K562 (cell line): ENCODE data around the gene NUTF2. TPM values are rescaled to one million over a fixed set of nuclear protein-coding genes. Genes with fewer than 3 reads are reported as not detected.

Source experiments
- ARHGAP35 ChIP-seq: fragments of 450-650 bp; IDR thresholded peaks from 2 replicates; pipeline ENCODE4 v1.6.1; 2018; ENCODE audit not compliant: partially characterized antibody
- CHD7 ChIP-seq: fragments of 200-600 bp; sonication (generic); IDR thresholded peaks from one replicate; pipeline ENCODE4 v1.6.1; 2012; ENCODE audit warnings: mild to moderate bottlenecking, low read depth, low read length, inconsistent platforms
- GATAD2B ChIP-seq: fragments of 450-650 bp; IDR thresholded peaks from 2 replicates; pipeline ENCODE4 v1.6.1; 2017; ENCODE audit warnings: mild to moderate bottlenecking, borderline replicate concordance
- GTF2A2 ChIP-seq: IDR thresholded peaks from 2 replicates; pipeline ENCODE4 v1.6.1; 2016; ENCODE audit warnings: mild to moderate bottlenecking, missing genetic modification characterization, missing compliant biosample characterization
- MAFF ChIP-seq: IDR thresholded peaks from 2 replicates; pipeline ENCODE4 v1.6.1; 2012; ENCODE audit warnings: low read length, improper control_type of control experiment
- SAFB2 ChIP-seq: fragments of 200-400 bp; formaldehyde crosslinking; IDR thresholded peaks from 2 replicates; pipeline ENCODE4 v1.6.1; 2018; ENCODE audit warnings: borderline replicate concordance, low read length, low read depth, moderate library complexity; ENCODE audit not compliant: severe bottlenecking
- SMARCC2 ChIP-seq: fragments of 450-650 bp; IDR thresholded peaks from 2 replicates; pipeline ENCODE4 v1.6.1; 2017; ENCODE audit warnings: antibody characterized with exemption, moderate library complexity, mild to moderate bottlenecking, low read depth
- ZC3H8 ChIP-seq: fragments of 450-650 bp; IDR thresholded peaks from 2 replicates; pipeline ENCODE4 v1.6.1; 2017
- ZFX ChIP-seq: sonication (generic); formaldehyde crosslinking; IDR thresholded peaks from 2 replicates; pipeline ENCODE4 v1.8.0; 2022; ENCODE audit warnings: mild to moderate bottlenecking, missing genetic modification reagents, moderate library complexity
- ZNF75A ChIP-seq: fragments of 450-650 bp; formaldehyde crosslinking; IDR thresholded peaks from 2 replicates; pipeline ENCODE4 v1.4.0; 2020; ENCODE audit warnings: mild to moderate bottlenecking
- ZNF780A ChIP-seq: fragments of 250-450 bp; sonication (Bioruptor Pico); IDR thresholded peaks from 2 replicates; pipeline ENCODE4 v1.5.0; 2021; ENCODE audit warnings: mild to moderate bottlenecking
- polyA plus RNA-seq, 8 experiments: library from polyadenylated mRNA; depleted of rRNA in 4 of 8; stranded (reverse) in 5 of 8; unstranded in 3 of 8; fragments of >200 nt; fragmentation: Nextera tagmentation in 2 of 8; fragmentation: Illumina TruSeq in 1 of 8; extraction: Ambion mirVana in 2 of 8; extraction: Trizol in 1 of 8; gene quantifications; 2 replicates each; pipeline versions ENCODE4 v1.2.1 to v1.2.3, GENCODE V29; 2011 to 2014; ENCODE audit warnings: inconsistent platforms in 1 of 8, missing spikeins in 1 of 8
- total RNA-seq, 7 experiments: library from RNA; depleted of rRNA in 6 of 7; stranded (reverse); fragments of >200 nt in 6 of 7; fragmentation: Illumina TruSeq in 2 of 7; extraction: Trizol in 2 of 7; gene quantifications; 2 replicates each; pipeline versions ENCODE4 v1.2.1 to v1.2.3, GENCODE V29; 2011 to 2021; ENCODE audit warnings: low replicate concordance in 1 of 7
- TF ChIP-seq, protein P1 (sequence below): fragments of 250-450 bp; sonication (Bioruptor Pico); IDR thresholded peaks from 2 replicates; pipeline ENCODE4 v1.5.0; 2021; ENCODE audit warnings: mild to moderate bottlenecking, borderline replicate concordance
- TF ChIP-seq, protein P2 (sequence below): fragments of 450-650 bp; formaldehyde crosslinking; IDR thresholded peaks from 2 replicates; pipeline ENCODE4 v1.4.0; 2022; ENCODE audit warnings: mild to moderate bottlenecking, moderate library complexity

The NUTF2 gene
- total and polyA plus RNA-seq, 9 of the 15 experiments (the other 6 are each of a cell fraction or from before 2014, with no cell fraction given), result 106 to 248 (median 147) TPM

DNA sequence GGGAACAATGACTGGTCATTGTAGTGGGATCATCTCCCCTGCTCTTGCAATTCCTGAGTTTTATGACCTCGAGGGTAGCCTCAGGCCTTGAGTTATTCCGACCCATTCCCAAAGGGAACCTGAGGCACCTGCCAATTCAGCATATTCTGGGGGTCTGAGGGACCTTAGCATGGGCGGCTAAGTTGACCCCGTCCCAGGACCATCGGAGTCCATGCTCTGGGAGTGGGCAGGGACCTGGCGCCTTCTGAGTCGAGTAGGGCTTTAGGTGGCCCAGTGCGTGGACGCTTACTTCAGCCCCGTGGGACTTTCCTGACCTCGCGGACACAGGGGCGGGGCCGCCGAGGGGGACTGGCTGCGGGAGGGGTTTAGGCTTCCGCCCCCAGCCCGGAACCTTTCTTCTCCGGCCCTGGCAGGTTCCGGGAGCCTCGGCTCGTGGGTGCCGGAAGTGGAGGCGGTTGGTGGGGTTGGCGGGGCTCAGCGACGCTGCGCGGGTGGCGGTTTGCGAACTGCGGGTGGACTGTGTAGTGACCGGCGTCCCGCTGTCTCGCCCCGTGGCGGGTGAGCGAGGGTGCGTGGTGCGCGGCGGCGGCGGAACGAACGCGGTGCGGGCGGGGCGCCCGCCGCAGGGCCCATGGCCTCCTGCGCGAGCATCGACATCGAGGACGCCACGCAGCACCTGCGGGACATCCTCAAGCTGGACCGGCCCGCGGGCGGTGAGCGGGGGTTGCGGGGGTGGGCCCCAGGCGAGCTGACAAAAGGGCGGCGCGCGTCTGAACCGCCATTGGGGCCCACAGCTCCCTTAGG lies 26.1 kb downstream of the NUTF2 start, which contains the start of gene EDC4 (continued):
- no peak for TF ChIP-seq CHD7
- TF ChIP-seq ZNF780A (CRISPR knock-in tag), result no peak
- TF ChIP-seq ZFX (CRISPR knock-in tag), result peak; percentile 90
- TF ChIP-seq ARHGAP35, result no peak
- TF ChIP-seq ZC3H8, result no peak
- TF ChIP-seq GATAD2B, result no peak; the same call in 1 of the 2 replicates
- TF ChIP-seq GTF2A2 (tag), result no peak
- TF ChIP-seq MAFF, result no peak
- TF ChIP-seq SMARCC2, result no peak
- TF ChIP-seq, protein P1, sequence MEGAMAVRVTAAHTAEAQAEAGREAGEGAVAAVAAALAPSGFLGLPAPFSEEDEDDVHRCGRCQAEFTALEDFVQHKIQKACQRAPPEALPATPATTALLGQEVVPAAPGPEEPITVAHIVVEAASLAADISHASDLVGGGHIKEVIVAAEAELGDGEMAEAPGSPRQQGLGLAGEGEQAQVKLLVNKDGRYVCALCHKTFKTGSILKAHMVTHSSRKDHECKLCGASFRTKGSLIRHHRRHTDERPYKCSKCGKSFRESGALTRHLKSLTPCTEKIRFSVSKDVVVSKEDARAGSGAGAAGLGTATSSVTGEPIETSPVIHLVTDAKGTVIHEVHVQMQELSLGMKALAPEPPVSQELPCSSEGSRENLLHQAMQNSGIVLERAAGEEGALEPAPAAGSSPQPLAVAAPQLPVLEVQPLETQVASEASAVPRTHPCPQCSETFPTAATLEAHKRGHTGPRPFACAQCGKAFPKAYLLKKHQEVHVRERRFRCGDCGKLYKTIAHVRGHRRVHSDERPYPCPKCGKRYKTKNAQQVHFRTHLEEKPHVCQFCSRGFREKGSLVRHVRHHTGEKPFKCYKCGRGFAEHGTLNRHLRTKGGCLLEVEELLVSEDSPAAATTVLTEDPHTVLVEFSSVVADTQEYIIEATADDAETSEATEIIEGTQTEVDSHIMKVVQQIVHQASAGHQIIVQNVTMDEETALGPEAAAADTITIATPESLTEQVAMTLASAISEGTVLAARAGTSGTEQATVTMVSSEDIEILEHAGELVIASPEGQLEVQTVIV, result no peak
- no peak for TF ChIP-seq SAFB2
- TF ChIP-seq, protein P2, sequence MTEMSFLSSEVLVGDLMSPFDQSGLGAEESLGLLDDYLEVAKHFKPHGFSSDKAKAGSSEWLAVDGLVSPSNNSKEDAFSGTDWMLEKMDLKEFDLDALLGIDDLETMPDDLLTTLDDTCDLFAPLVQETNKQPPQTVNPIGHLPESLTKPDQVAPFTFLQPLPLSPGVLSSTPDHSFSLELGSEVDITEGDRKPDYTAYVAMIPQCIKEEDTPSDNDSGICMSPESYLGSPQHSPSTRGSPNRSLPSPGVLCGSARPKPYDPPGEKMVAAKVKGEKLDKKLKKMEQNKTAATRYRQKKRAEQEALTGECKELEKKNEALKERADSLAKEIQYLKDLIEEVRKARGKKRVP (CRISPR knock-in tag), result peak; percentile 18; the same call in 1 of the 2 replicates
- 0 out of 2 replicates have a peak, but pooled peaks have one; percentile 16 for TF ChIP-seq ZNF75A (CRISPR knock-in tag)
